Spleen (tissue), 7 donors: ENCODE results near the gene ZNF394.

ENCODE experiments used
- POLR2A ChIP-seq, 3 donors: fragments of 450-650 bp; IDR thresholded peaks; one replicate each; pipeline ENCODE4 v1.5.1; 2017; ENCODE audit warnings: antibody characterized with exemption in 3 of 3, mild to moderate bottlenecking in 1 of 3
- POLR2AphosphoS5 ChIP-seq, 3 donors: sonication (generic); formaldehyde crosslinking; IDR thresholded peaks; one replicate each; pipeline ENCODE4 v1.5.1; 2017; ENCODE audit warnings: antibody characterized with exemption in 3 of 3
- TF ChIP-seq, protein P1 (sequence below), 11 experiments: fragments of 200-600 bp in 7 of 11; fragments of 450-650 bp in 4 of 11; sonication (generic) in 4 of 11; IDR thresholded peaks in 8 of 11; conservative IDR thresholded peaks in 3 of 11; 1 replicate in 7 of 11; 2 replicates in 4 of 11; pipeline versions ENCODE4 v1.4.0 to v1.8.0; 2016 to 2021; ENCODE audit warnings: antibody characterized with exemption in 11 of 11, inconsistent platforms in 4 of 11, mild to moderate bottlenecking in 1 of 11
- donor health status: DM: no; HTN: no; CAD: no; lungs with moderate emphysema.
- donor health status: DM: no; HTN: no; CAD: no.
- donor health status: DM: no; HTN: no; CAD: no.

- TF ChIP-seq POLR2AphosphoS5 (IDR thresholded peaks at IDR 0.05) (no peak), POLR2A (IDR thresholded peaks at IDR 0.05) (no peak)
- TF ChIP-seq, protein P1, sequence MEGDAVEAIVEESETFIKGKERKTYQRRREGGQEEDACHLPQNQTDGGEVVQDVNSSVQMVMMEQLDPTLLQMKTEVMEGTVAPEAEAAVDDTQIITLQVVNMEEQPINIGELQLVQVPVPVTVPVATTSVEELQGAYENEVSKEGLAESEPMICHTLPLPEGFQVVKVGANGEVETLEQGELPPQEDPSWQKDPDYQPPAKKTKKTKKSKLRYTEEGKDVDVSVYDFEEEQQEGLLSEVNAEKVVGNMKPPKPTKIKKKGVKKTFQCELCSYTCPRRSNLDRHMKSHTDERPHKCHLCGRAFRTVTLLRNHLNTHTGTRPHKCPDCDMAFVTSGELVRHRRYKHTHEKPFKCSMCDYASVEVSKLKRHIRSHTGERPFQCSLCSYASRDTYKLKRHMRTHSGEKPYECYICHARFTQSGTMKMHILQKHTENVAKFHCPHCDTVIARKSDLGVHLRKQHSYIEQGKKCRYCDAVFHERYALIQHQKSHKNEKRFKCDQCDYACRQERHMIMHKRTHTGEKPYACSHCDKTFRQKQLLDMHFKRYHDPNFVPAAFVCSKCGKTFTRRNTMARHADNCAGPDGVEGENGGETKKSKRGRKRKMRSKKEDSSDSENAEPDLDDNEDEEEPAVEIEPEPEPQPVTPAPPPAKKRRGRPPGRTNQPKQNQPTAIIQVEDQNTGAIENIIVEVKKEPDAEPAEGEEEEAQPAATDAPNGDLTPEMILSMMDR (IDR thresholded peaks at IDR 0.05 in 8 of 11, conservative IDR thresholded peaks at IDR 0.05 in 3 of 11) = peak in 1 of 11 experiments; percentile 13
Measured at GRCh38 chr7:99447943-99448342, 52.1 kb downstream of the ZNF394 start.
